Forelimb muscle (tissue), 1 donor: Measurements from ENCODE around the gene PDZRN3. TPM values are rescaled to one million over a fixed set of nuclear protein-coding genes. Genes with fewer than 3 reads are reported as not detected.

Experiments used
- DNase-seq: peaks from one replicate; pipeline ENCODE4 v3.0.0-alpha.2; 2013; ENCODE audit warnings: low read depth
- polyA plus RNA-seq: library from polyadenylated mRNA; unstranded; fragments of 120-200 nt; gene quantifications from one replicate; pipeline ENCODE4 v1.2.1, GENCODE V29; 2013; ENCODE audit not compliant: insufficient read length

PDZRN3 gene
- polyA plus RNA-seq, 1 donor = 69.6 TPM

DNA sequence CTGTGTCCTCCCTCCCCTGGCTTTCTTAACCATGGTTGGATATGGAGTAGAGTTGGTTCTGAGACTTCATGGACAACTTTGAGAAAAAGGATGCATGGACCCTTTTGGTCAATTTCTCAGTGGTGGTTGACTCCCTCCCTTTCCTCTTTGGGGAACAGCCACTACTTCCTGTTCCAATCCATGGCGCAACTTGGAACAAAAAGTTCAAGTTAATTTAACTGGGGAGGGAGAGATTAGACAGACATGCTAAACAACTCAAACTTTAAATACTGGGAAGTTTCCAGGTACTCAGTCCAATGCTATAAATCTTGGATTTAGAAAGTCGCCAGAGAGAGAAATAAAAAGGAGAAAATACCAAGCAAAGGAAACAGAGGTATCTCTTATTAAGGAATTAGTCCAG, 202.2 kb downstream of the PDZRN3 start:
- DNase-seq = no peak

DNA sequence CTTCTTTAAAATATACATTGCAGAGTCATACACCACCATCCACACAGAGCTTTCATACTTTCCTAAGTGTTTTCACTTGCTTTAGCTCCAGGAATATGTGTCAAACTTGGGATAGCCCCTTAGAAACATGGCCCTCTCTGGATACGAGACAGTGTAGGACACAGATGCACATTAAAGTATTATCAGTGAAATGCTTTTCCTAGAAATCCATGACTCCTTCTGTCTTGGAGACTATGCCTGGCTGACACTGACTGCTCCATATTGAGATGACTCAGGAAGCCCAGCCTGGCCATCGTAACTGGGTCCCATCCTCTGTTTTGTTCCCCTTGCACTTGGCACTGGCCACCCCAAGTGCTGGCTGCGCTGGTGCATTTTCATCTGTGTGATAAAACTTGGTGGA, 204.8 kb downstream of the PDZRN3 start:
- DNase-seq = no peak

DNA sequence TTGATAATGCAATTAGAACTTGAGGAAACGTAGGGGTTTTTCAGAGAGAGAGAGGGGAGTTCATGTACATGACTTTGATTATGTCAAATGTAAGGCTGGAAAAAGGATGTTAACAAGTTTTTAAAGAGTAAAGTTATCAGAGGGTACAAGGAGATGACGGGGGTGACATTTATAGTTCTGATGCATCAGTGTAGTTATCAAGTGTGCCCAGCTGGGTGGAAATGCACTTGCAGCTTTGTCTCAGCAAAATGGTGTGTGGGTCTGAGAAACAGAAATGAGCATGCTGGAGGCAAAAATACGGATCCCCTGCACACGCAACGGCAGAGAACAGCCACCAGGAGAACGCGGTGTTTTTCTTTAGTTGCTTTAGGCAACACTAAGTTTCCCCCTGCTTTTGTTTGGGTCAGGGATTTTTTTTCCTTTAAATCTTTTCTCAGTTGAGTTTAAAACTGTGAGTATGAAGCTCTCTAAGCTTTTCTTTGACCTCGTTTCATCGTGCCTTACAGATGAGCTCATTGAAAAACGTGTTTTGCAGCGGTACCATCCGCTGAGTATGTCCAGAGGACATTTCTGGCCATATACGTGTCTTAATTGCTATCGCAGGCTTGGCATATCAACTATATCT, 205.4 kb downstream of the PDZRN3 start:
- DNase-seq = no peak

DNA sequence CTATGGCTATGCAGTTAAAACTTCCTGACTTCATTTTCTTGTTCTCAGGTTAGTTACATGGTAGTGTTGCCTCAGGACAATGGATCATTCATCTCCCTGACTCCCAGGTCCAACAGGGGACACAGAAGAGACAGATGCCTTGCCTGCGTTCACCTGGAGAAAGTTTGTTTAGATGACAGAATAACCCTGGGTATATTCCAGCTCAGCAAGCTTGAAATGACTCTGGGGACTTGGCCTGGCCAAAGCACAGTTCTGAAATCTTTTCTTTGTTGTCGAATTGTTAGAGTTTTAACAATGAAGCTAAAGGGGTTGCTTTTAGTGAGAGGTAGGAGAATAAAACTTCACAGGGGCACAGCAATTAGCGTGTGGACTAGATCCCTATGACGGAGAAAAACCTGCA, 206.1 kb downstream of the PDZRN3 start:
- no peak for DNase-seq

DNA sequence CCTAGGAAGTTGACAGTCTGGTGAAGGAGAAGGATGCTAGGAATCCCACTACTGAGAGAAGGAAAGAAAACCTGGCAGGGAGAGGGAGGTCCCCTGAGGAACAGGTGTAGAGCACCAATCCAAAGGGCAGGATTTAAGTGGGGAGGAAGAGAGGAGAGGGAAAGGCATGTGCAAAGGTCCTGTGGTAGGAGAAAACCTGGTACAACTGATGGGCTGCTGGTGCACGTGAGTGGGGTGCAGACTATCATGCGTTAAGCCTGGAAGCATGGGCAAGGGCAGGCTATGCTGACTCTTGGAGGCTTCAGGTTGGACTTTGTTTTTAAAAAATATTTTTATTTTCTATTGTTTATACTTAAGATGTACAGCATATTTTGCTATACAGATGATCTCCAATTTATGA, 209.6 kb downstream of the PDZRN3 start:
- no peak for DNase-seq

DNA sequence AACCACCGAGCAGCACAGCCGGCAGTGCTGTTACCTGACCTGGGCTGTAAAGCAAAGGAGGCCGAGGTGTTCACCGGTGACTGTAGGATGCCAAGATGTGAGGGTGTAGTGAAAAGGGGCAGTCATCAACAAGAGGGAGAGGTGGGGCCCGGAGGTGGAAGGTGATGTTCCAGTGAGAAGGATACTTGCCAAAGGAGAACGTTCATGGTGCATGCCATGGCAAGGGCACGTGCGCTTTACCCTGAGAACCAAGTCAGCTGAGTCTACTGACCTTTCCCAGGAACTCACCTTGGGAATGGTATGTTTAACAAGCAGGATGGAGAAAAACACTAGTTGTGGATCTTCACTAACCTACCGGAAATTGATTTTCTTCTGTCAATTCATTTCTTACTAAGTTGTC, 211.1 kb downstream of the PDZRN3 start:
- no peak for DNase-seq

DNA sequence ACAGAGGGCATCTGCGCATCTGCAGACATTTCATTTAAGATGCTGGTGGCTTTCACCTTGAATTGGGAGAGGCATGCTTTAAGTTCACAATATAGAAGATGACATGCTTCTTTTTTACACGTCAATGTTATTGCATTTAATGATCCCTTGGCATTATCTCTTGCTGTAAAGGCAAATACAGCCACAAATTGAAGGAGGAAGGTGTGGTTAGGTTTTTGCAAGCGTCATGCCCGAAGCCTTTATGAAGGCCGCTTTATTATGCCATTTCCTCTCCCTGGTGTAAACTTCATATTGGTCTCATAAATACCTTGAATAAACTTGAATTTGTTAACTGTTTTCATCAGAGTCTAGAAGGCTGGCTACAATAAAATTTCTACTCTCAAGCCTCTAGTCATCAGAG, 212.7 kb downstream of the PDZRN3 start:
- no peak for DNase-seq

DNA sequence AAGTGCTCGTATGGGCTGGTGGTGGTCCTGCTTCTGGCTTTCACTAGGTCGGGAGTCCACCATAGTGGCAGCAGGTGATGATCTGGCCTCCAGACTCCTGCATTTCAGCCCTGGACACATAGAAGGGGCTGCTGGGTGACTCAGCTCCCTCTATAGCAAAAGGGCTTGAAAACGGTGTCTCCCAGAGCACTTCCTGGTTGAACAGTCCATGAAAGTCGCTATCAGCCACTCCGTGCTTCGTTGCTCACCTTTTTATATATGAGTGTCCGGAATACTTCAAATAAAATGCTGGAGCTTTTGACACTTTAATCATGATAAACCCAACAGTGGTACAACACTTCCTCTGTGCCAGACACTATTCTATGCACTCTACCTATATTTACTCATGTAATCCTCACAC, 213.2 kb downstream of the PDZRN3 start:
- DNase-seq = no peak

DNA sequence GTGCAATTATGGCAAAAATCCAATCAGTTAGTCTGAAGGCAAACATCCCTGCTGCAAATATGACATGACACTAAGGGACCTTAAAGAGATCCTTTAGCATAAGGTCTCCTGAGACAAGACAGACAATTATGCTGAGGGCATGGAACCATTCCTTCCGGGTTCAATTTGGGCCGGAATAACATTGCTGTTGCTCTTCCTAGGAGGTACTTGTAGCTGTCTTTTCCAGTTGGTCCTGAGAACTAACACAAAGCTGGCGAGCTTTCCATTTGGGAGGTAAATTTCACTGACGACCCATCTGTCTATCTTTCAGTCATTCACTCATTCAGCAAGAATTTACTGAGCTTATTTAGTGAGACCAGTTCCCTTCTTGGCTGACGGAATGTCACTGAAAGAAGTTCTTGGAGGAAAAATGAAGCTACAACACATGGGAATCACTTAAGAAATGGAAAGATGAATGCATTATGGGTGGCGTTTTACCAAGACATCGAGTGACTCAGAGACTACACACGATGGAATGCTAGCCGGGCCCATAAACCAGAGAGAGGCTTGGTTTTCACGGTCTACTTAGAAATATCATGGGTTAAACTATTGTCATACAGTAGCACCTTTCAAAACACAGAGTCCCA, 215.5 kb downstream of the PDZRN3 start:
- no peak for DNase-seq

DNA sequence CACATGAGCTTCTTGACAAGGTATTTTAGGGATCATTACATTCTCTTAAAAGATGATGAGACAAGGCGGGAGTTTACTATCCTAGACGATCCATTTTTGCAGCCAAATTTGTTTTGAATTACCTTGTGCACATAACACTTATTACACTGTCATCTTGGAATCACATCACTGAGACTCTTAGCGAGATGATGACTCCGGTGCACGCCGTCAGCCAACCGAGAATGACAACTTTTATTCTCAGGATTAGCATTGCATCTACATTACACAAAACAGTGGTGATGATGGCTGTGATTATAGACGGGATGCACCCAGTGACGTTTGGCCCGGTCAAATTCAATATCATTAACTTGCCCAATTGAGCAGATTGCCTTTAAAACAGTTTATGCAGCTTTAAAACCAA, 216.1 kb downstream of the PDZRN3 start:
- DNase-seq = no peak

DNA sequence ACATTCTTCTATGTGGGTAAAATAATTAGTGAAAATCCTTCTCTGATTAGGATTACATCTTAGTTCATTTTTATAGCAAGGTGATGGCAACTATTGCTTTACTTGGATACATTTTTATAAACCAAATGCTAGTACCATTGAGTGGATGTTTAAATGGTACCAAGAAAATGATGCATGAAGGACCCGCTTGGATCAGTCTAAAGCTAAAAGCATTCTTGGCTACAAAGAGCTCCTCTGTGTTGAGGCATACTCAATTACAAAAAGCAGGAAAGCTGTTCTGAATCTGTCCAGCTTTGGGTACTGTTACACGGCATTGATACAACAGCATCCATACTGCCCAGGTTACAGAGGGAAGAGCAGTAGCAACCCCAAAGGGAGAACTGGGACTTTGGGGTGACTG, 217.2 kb downstream of the PDZRN3 start:
- no peak for DNase-seq

DNA sequence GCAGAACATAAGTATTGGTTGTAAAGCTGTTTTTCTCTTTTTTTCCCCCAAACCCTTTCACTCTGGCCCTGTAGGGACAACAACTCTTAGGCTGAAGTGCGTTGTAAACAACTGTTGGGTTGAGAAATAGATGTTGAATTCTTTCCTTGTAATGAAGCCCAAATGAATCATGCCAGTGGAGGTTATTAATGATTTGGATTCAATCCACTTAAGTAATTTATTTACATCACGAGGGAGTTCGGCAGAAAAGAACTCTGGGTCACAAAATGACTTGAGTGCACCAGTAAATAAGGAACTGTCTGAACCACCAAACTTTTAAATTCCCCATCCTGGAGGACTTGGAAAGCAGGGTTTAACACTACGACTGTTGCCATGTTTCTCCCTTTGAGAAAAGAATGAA, 218.9 kb downstream of the PDZRN3 start:
- DNase-seq = no peak

DNA sequence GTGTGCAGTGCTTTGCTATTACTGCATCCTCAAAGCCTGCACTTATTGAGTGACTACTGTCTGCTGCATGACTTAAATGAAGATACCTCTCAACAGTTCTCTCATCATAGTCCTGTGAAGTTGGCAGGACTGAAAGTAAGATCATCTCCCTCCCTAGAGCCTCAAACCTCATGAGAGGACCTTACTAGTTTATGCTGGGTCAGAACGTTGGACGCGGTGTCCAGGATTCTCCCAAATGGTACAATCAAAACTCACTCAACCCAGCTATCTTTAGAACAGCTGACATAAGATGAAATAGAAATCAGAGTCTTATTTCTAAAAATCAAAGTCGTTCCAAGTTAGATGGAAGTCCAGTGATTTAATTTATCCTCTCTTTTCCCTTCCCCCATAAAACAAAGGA, 219.7 kb downstream of the PDZRN3 start:
- no peak for DNase-seq

DNA sequence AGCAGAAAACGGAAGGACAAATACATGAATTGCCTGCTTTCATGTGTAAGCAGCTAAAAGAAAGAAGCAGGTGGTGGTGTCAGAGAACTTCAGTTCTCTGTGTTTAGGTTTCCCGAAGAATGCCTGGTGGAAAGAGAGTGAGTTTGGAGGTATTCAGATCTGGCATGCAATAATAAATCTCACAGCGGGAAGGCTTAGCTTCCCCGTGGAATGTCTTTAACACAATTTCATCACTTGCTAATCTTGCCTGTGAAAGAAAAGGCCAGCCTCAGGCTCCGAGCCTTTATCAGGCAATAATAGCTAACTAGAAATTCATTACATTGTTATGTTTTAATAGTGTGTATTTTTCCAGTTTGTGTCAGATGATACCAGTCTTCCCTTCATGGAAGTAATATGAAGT, 220.3 kb downstream of the PDZRN3 start:
- DNase-seq = no peak

DNA sequence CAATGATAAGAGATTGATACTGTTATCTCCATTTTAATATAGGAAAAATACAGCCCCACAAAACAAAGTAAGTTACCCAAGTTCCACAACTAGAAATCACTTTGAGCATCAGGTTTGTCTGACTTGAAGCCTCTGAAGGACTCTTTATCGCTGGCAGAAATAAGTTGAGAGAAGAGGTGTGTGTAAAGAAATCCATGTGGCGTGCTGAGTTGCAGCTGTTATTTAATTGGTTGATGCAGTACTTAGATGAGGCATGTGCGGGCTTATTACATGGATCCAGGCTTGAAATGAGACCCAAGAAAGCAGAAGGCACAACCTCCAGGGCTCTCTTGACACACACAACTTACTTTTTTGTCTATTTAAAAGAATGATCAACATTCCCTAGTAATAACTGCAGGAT, 221.3 kb downstream of the PDZRN3 start:
- DNase-seq = no peak

DNA sequence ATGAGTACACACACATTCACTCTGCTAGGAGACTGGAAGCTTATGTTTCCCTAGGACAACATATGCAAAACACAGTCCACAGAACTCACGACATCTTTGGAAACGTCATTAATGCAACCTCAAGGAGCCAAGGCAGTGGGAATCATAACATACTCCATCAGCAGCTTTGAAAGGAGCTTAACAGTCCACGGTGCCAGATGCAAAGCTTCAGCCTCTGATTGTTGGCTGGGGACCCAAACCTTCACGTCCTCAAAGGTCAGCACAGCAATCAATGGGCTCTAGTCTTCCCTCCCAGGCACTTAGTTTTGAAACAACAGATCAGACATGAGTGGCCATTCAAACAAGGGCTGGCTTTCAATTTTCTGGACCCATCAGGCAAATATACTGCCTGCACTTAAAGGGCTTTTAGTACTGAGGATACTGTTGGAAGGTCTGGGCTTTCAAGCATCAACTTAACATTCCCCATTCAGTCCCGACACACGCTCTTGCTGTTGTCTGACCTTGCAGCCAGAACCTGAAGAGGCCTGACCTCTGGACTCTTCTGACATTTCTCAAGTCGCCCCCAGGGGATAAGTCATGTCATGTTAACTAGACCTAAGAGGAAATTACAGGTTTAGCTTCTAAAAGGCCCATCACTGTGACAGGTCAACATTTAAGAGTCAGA, 223.0 kb downstream of the PDZRN3 start:
- DNase-seq = no peak

DNA sequence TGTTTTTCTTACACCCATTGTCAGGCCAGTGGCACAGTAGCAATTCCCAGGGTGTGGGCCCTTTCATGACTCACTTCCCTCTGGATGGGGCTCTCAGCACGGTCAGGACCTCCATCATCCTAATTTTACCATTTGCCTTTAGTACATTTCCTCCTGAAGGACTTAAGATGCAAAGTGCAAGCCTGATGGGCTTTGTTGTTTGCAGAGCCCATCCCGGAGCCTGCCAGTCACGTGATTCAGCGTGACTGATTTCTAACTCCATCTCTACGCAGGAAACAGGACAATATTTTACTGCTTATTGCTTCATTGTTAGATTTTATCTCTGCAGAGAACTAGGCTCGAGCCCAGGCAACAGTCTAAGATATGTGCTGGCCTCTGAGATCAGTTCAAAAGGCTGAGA, 223.7 kb downstream of the PDZRN3 start:
- no peak for DNase-seq

DNA sequence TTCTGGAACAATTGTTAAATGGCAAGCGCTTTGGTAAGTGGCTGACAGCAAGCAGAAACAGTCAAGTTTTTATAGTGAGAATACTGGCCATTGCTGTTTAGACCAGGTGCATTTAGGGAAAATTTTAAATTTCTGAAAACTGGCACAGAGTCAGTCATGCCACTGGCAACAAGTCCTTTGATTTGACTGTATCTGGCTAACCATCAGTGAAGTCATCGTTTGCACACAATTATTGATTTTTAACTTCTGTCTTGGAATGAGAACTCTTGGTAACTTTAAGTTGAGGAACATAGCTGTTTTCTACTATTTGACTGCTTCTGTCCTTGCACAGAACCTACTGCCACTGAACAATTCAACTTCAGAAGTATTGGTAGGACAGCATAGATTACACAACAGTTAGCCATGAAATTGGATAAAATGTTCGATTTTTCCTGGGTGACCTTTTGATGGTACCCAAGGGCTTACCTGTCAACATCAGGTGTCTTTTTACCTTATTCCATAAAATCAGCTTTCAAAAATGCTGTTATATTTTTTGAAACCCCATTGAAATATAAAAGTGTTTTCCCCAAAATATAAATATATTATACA, 225.0 kb downstream of the PDZRN3 start:
- no peak for DNase-seq

DNA sequence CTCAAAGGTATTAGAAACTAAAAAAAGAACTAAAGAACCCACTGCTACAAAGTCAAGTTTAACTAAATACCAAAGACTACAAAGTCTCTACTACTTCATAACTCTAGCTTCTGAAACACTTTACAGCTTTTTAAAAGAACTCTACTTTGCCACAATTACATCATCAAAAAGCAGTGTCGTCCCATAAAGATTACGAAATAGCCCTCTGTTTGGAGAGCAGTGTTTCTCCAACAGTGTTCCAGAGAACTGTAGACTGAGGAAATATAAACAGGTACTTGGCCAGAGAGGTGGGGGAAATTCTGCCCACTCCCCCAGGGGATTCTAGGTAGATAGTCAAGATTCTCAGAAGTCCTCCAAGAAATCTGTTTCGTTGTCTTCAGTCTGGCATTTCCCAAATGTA, 225.6 kb downstream of the PDZRN3 start:
- no peak for DNase-seq

DNA sequence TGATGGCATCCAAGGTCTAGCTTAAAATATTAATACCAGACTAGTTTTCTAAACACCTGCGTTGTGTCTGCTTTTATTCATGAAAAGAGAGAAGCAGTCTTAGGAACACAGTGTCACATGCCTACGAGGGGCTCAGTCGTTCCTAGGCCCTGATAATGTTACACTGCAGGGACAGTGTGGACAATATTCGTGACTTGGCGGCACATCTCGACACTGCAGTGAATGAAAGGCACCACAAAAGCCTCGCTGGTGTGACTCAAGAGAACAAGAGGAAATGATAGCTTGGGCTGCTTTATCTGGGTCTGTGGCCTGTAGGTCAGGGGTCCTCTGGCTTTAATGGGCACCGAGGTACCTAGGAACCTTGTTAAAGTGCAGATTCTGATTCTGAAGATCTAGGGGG, 226.7 kb downstream of the PDZRN3 start:
- no peak for DNase-seq

DNA sequence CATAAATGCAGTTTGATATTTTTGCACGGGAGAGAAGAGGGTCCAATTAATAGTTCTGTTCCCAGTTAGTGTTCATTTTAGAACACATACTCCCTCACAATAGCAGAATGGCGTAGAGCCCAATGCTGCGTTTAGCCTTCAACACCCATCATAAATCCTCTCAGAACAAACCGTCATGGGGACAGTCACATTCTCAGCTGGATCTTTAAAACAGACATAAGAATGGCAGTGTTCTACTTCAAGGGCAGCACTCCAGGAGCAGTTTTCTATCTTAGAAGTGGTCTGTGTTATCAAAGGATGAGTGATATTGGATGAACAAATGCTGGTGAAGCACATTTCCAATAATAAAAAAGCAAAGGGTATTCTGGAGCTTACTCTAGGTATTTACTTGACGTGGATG, 230.5 kb downstream of the PDZRN3 start:
- DNase-seq = no peak

DNA sequence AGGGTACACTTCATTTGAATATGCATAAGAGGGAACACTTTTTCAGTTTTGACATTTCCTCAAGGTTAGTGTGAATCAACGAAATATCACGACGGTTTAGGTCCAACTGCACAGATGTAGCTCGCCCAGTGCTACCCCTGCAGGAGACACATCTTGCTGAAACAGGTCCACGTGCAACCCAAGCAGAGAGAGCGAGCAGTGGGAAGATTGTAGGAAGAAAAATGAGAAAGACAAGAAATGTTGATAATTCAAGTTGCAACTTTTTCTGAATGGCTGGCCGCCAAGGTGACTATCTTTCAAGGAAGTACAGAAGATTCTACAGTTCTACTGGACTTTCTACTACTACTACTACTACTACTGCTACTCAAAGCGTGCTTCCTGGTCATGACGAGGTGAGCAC, 231.7 kb downstream of the PDZRN3 start:
- DNase-seq = no peak

DNA sequence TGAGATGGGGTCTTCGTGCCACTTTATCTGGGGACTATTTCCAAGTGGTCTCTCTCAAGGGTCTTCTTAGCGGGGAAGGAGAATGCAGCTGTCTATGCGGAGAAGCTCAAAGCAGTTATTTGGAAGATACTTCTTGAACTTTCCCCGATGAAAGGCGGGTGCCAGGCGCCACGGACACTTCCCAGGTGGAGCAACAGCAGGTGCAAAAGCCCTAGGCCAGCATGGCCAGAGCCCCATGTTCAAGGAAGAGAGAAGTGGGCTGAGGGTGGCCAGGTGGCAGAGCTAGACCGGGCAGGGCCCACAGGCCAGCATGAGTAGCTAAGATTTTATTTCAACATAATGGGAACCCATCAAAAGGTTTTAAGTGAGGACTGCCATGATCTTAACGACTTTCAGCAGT, 232.8 kb downstream of the PDZRN3 start:
- no peak for DNase-seq
